Endothelial cell of umbilical vein (primary cell): ENCODE data around the gene MSL1.

ENCODE experiments used
- EZH2 ChIP-seq: IDR thresholded peaks from 2 replicates; pipeline ENCODE4 v1.6.1; 2012; ENCODE audit warnings: borderline replicate concordance, low read depth, mild to moderate bottlenecking, moderate library complexity, low read length, inconsistent platforms; ENCODE audit not compliant: severe bottlenecking
- FOS ChIP-seq: IDR thresholded peaks from 2 replicates; pipeline ENCODE4 v1.6.1; 2011; ENCODE audit warnings: mild to moderate bottlenecking, low read length, moderate library complexity, borderline replicate concordance; ENCODE audit not compliant: insufficient read depth
- GATA2 ChIP-seq: IDR thresholded peaks from 2 replicates; pipeline ENCODE4 v1.7.0; 2011; ENCODE audit warnings: low read depth, mild to moderate bottlenecking, moderate library complexity, mixed read lengths, low read length; ENCODE audit not compliant: insufficient read length, insufficient read depth
- MAX ChIP-seq: IDR thresholded peaks from 2 replicates; pipeline ENCODE4 v1.6.1; 2011; ENCODE audit not compliant: insufficient read depth, insufficient read length
- MYC ChIP-seq: IDR thresholded peaks from one replicate; pipeline ENCODE4 v1.6.1; 2011; ENCODE audit warnings: mild to moderate bottlenecking, low read depth, low read length
- POLR2A ChIP-seq: IDR thresholded peaks from 2 replicates; pipeline ENCODE4 v1.6.1; 2012; ENCODE audit warnings: low read depth, mild to moderate bottlenecking, control low read depth, low read length
- POLR2AphosphoS5 ChIP-seq: IDR thresholded peaks from 2 replicates; pipeline ENCODE4 v1.6.1; 2012; ENCODE audit warnings: low read depth, mild to moderate bottlenecking, control low read depth, low read length, moderate library complexity; ENCODE audit not compliant: insufficient read depth
- TF ChIP-seq, protein P1 (sequence below), 2 donors: IDR thresholded peaks; 1 replicate in 1 of 2; 2 replicates in 1 of 2; pipeline ENCODE4 v1.5.1; 2011; ENCODE audit warnings: low read length in 2 of 2, mild to moderate bottlenecking in 2 of 2, moderate library complexity in 2 of 2, control low read depth in 1 of 2, inconsistent platforms in 1 of 2, low read depth in 1 of 2; ENCODE audit not compliant: insufficient read depth in 1 of 2; ENCODE audit errors: extremely low read depth in 1 of 2

- TF ChIP-seq, protein P1, sequence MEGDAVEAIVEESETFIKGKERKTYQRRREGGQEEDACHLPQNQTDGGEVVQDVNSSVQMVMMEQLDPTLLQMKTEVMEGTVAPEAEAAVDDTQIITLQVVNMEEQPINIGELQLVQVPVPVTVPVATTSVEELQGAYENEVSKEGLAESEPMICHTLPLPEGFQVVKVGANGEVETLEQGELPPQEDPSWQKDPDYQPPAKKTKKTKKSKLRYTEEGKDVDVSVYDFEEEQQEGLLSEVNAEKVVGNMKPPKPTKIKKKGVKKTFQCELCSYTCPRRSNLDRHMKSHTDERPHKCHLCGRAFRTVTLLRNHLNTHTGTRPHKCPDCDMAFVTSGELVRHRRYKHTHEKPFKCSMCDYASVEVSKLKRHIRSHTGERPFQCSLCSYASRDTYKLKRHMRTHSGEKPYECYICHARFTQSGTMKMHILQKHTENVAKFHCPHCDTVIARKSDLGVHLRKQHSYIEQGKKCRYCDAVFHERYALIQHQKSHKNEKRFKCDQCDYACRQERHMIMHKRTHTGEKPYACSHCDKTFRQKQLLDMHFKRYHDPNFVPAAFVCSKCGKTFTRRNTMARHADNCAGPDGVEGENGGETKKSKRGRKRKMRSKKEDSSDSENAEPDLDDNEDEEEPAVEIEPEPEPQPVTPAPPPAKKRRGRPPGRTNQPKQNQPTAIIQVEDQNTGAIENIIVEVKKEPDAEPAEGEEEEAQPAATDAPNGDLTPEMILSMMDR (IDR thresholded peaks at IDR 0.05; ENCODE audit: extremely low read depth in 1 of 2, insufficient read depth in 1 of 2, low read depth in 1 of 2, low read length in 2 of 2), result no peak
- TF ChIP-seq MYC (no peak), POLR2A (no peak), POLR2AphosphoS5 (no peak), EZH2 (no peak), MAX (no peak), FOS (no peak), GATA2 (no peak)
Observed at GRCh38 chr17:40084477-40084876, 37.3 kb upstream of the MSL1 start.
